HG03060 (cell line): Measurements from ENCODE around the gene LUC7L.
"Not testable (repeated sequence)": the region's sequence is repeated elsewhere in the genome, so short reads cannot be mapped to it uniquely, and the experiment has no call there.

Source experiments
- ATAC-seq: cut with Tn5 transposase; IDR thresholded peaks from one replicate; pipeline ENCODE4 v1.9.1; 2021; ENCODE audit warnings: low read depth, moderate number of reproducible peaks; ENCODE audit not compliant: unreplicated experiment

Gene LUC7L, protein sequence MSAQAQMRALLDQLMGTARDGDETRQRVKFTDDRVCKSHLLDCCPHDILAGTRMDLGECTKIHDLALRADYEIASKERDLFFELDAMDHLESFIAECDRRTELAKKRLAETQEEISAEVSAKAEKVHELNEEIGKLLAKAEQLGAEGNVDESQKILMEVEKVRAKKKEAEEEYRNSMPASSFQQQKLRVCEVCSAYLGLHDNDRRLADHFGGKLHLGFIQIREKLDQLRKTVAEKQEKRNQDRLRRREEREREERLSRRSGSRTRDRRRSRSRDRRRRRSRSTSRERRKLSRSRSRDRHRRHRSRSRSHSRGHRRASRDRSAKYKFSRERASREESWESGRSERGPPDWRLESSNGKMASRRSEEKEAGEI

DNA sequence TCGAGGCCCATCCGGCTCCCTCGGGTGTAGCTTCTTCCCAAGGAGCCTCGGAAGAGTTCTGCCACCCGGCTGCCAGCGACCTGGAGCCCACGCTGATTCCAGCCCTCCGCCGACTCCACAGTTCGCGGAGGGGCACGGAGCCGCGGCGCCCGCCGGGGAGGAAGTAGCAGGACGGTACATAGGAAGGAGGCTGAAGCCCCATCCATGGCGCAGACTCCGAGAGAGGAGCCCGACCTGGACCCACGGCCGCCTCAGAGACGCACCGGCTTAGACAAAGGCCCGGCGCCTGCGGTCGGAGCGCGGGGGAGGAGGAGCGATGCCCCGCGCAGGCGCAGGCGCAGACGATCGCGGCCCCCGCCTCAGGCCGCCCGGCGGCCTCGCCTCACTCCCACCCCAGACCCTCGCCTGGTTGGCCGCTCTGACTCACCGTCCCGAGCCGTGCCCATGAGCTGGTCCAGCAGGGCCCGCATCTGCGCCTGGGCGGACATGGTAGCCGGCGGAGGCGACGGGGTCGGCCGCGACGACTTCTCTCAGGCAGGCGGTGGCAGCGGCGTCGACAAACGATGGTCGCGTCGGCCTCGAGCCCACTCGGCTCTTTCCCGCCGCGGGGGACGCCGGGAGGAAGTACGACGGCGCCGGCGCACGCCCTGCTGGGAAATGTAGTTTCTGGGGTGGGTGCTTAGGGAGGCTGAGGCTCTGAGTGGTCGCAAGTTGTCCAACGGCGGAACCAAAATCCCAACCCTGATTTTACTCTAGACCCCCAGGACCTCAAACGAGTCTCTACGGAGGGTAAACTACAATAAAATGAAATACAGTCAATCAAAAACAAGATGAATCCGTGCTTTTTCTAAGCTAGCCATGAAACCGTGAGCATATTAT is at the start of gene LUC7L:
Gene LUC7L (minus strand): TSS at position 598 of the 879 bp plus-strand sequence. CDS start 110 bp downstream, at position 488.
- ATAC-seq = peak; percentile 50

DNA sequence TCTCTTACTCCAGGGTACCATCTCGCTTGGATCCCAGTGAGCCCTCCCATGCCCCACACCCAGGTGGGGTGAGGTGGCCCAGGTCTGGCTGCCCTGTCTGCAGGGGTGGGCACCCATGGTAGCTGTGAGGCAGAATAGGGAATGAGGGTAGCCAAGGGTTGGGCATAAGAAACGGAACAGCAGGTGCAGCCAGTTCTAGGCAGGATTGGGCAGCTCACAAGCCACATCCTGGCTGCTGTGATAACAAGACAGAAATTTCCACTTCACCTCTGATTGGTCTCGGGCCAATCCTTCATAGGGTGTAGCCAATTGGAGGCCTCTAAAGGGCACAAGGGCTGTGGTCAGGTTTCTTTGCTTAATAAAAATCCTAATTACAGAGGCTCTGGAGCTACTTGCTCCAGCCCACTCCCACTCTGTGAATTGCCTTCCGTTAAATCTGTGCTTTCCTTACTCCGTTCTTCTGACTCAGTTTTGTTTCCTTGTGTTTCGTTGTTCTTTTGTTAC is 49.7 kb upstream of the LUC7L start:
- no peak for ATAC-seq

DNA sequence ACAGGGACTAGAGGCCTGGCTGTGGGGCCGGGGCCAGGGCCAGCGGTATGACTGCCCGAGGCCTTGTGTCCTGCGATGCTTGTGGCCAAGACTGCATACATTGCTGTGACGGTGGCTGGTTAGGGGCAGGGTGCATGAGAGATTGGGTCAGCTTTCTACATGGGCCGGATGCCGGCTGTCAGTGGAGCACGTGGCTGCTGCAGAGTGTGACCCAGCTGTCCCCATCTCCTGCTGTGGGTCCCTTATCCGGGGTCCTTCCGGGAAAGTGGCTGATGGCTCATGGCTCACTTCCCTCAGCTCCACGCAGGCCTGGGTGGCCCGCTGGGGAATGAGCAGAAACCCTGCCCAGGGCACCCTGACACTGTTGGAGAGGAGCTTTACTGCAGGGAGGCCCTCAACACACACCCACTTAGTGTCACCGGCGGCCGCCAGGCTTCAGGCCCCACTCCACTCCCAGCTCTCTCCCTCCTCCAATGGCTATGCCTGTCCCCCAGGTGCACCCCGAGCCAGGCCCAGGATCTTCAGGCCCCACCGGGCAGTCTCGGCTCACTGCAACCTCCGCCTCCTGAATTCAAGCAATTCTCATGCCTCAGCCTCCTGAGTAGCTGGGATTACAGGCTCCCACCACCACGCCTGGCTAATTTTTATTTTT is 47.3 kb upstream of the LUC7L start:
- ATAC-seq = no peak

DNA sequence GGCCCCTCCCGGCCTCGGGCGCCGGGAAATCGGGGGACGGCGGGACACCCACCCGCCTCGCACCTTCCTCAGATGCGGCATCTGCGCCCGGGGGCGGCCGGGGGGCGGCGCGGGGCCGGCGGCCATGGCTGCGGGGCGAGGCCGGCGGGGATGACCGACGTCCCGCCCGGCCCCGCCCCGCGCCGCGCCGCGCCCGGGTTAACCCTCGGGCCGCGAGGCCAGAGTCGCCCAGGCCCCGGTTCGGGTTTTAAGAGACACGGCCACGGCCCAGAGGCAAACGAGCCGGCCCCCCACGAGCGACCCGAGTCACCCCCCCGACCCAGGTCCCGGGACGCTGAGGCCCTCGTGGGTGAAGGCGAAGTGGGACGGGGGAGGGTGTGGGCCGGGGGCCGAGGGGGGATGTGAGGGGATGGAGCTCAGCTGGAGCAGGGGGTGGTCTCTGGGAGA is 46.6 kb upstream of the LUC7L start, which contains the start of gene RGS11:
Gene RGS11 (minus strand): TSS at position 159 of the 447 bp plus-strand sequence. CDS start 33 bp downstream, at position 126.
- ATAC-seq = no peak

DNA sequence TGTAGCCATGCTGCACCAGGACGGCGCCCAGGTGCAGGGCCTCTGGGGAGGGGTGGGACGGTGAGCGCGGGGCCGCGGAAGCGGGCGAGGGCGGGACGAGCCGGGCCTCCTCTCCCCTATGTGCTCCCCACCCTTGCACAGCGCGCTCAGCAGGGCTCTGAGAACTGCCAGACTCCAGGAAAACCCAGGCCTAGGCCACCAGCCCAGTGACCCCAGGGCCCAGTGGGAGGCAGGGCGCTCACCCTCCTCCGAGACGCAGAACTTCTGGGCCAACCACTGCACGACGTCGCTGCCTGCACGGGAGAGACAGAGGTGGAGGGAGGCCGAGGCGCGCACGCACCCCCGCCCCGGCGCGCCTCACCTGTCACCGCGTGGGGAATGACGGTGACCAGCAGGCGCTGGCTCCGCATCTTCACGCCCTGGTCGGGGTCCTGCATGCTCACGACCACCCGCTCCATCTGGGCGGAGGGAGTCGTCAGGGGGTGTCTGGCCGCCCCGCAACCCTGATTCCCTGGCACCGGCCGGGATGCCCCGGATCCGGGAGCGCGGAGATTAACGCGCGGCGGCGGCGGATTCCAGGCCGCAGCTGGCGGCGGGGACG is 45.9 kb upstream of the LUC7L start:
- ATAC-seq = no peak

DNA sequence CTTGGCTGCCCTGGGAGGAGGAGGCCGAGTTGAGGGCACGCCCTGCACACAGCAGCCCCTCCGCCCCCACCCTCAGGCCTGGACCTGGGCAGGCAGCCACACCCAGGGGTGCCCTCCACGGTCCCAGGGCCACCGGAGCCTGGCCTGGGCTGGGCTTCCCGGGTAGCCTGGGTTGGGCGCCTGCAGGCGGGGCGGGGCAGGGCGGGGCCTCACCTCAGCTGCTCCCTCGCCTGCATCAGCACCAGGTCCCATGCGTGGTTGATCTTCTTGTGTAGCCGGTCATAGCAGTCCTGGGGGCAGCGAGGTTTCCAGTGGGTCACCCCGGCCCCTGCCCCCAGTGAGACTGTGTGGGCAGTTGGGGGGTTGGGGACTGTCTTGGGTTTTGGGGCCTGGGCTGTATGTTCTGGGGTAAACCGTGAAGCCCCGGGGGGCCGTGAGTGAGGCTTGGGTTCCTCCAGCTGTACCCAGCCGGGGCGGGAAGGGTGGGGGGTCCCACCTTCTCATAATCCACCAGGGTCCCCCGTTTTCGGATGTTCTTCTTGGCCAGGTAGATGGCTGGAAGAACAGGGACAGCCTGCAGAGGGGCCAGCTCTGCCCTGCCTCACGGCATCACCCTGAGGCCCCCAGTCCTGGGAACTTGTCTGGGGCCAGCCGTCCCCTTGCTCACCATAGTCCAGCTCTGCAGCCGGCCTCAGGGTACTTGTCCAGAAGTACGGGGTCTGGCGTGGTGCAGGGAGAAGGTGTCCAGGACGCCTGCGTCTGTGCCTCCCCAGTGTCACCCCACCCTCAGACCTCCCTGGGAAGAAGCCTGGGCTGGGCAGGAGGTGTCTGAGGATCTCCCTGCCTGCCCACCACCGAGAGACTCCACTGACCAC is 44.5 kb upstream of the LUC7L start:
- no peak for ATAC-seq

DNA sequence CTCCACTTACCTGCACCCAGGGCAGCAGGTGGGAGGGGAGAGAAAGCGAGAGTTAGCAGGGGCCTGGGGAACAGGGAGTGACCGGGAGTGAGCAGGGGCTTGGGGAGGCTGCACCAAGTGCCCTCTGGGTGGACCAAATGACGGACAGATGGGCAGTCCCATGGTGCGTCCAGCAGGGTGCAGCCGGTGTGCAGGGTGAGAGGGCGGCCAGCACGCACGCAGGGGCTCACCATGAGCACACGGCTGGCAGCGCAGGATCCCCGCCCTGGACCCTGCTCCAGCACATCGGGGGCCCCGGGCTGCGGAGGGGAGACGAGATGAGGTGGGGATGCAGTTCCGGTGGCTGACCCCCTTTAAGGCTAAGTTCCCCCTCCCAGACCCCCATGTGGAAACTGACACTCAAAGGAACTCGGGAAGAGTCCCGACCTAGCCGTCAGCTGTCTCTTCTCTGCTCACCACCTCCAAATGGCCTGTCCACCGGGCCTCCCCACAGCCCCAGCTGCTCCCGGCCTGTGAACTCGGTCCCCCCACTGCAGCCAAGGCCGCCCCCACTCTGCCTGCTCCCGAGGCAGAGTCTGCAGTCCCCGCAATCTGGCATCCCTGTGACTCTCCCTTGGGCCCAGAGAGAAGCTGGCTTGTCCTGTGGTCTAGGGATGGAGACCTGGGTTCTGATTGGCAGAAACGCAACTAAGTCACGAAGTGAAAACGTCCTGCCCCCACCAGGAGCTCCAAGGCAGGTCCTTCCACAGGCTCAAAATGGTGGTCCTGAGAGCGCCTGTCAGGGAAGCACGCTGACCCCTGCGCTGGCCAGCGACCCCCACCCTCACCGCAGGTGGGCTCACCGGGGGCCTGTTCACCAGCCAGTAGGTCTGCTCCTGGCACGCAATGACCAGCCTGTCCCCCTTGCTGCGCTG is 43.6 kb upstream of the LUC7L start:
- ATAC-seq = no peak

DNA sequence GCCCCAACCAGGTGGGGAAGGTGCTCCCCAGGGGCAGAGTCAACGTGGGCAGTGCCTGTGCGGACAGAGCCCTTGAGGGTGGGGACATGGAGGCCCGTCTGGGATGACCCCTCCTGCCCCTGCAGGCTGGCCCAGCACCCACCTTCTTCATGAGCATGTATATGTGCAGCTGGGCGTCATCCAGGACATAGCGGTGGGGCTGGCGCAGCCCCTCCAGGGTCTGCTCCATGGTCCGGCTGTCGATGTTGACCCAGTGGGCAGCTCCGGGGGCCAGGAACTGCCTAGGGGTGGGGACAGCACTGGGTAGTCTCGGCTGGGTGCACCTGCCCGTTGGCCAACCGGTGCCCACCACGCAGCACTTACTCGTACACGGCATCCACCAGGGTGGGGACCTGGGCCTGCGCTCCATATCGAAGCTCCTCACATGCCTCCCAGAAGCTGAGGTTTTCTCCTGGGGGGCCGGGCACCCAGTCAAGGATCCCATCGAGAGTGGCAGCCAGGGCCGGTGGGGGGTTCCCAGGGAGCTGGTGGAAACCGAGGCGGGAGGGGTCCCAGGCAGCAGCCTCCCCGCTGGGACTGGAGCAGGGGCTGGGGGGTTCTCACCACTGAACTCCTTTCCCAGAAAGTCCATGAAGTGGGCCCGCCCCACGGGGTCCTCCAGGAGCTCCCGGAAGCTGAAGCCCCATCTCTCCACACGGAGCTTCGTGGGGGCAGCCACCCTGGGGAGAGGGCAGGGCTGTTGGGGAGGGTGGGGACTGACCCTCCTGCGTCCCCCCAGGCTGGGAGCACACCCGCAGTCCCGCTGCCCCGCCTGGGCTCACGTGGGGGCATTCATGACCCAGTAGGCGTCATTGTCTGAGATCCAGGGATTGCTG is 41.4 kb upstream of the LUC7L start:
- ATAC-seq = no peak

DNA sequence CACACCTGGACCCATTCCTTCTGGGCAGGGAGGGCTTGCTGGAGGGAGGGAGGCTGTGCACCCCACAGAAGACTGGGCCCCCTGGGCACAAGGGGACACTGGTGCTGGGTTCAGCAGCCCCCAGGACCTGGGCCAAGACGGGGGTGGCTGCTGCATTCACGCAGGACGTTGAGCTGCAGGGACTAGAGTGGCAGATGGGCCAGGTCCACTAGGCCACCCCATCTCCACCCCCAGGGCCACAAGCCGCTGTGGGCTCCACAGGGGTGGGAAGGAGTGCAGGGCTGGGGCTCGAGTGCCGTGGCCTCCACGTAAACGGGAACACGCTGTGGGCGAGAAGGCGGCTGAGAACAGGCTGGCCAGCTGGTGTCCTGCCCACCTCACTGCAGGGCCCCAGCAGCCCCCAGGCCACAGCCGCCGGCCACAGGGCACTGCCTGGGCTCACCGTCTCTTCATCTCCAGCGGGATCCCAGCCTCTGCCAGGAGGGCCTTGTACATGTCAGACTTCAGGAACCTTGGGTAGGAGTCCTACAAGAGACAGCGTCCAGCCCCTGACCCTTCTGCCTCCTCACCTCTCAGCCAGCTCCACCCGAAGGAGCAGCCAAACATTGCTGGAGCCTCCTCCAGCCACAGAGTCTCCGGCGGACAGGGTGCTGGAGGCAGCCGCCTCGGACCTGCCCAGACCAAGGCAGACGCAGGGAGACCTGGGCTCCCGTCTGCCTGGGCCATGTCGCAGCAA is 40.0 kb upstream of the LUC7L start:
- no peak for ATAC-seq

DNA sequence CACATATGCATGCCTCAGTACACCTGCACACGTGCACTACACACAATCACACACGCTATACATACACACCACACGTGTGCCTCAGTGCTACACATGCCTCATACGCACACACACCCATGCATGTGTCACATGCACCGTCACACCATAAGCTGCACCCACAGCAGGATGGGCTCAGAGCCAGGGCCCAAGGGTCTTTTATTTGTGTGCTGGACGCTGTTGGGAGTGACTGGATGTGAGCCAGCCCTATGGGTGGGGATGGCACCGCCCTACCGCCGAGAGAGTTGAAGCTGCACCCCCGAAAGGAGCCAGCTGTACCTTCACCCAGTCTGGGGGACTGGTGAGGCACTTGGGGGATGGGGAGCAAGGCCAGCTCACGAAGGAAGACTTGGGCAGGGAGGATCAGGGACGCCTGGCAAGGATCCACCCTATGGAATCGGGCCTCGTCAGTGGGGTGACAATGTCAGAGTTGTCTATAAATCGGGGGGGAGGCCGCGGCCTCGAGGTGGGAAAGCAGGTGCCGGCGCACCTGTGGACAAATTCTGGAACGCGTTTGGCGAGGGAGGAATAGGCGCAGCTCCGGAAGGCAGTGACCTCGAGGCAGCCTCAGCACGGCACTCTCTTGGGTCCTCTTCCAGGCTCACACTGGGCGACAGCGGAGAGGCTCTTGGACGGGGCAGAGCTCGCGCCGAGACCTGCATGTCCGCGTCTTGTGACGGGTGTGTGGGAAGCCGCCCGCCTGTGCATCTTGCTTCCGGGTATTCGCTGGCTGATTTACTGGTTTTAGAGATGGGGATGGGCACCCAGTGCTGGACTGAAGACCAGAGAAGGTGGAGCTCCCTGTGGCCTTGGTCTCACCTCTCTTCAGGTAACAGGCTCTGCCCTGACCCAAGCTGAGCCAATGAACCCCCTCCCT is 39.1 kb upstream of the LUC7L start:
- ATAC-seq = no peak

DNA sequence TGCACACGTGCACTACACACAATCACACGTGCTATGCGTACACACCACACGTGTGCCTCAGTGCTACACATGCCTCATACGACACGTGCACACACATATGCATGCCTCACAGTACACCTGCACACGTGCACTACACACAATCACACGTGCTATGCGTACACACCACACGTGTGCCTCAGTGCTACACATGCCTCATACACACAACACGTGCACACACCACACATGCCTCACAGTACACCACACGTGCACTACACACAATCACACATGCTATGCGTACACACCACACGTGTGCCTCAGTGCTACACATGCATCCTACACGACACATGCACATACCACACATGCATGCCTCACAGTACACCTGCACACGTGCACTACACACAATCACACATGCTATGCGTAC is 38.3 kb upstream of the LUC7L start:
- not testable (repeated sequence) for ATAC-seq

DNA sequence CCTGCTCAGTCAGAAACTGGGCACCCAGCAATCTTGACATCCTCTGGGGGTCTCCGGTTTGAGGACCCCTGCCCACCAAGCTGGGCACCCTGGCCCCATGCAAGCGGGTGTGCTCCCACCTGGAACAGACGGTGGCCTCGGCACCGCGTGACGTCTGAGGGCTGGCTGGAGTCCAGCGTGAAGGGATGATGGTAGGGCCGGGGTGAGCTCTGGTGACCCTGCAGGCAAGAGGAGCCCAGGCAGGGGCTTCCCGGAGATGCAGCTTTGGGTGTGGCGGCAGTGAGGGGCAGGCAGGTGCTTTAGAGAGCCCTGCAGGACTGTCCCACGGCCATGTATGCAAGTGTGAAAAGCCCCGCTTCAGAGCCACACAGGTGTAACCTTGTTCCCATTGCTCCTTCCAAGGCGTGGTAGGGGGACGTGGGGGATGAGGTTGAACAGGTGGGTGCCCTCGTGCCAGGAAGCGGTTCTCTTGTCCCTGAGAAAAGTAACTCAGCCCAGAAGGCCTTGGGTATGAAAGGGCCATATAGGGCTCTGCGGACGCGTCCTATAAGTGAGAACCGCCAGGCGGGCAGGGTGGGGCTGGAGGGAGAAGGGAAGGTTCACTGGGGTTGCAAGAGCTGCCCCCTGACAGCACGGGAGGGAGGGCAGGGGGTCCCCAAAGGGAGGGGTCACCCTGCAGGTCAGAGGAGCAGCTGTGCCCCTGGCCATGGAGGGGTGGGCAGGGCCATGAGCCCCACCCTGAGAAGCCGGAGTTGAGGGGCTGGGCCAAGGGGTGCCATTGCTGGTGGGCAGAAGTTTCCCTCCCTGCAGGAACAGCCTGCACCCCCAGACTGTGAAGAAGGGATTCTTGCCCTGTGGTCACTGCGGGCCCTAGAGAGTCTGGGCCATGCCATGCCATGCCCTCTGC is 37.3 kb upstream of the LUC7L start:
- no peak for ATAC-seq

DNA sequence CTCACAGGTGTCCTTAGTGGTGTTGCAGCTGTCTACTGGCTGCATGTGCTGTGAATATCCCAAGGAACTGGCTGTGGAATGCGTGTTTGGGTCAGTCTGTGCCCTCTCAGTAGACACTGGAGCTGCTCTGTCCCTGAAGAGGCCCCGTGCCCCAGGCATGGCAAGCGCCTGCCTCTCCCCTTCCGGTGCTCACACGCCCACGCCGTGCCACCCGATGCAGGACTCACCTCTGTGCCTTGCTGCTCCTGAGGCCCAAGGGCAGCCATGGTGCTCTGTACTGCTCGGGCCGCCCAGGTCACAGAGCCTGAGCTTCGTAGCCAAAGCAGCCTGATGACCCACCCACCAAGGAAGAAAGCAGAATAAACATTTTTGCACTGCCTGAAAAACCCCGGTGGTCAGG is 36.5 kb upstream of the LUC7L start:
- ATAC-seq = no peak

DNA sequence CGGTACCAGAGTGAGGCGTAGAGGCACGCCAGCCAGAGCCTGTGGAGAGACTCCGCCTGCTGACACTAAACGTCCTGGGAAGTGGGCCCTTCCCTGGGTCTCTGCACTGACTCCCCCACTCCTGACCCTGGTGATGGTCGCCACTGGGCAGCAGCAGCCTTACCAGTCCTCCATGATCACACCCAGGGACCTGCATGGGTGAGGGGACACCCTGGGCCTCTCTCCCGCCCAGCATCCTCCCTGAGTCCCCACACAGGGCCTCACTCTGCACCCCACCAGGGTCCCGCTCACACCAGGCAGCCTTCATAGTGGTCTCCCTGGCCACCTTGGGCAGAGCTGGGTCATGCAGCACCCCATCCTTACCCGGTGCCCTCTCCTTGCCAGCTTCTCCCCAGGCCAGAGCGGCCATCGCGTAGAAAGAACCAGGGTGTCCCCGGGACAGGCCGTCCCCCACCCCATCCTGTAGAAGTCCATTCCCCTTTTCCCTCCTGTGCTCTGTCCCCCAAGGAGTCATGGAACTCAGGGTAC is 35.8 kb upstream of the LUC7L start:
- no peak for ATAC-seq
